Measurements from ENCODE around the gene ZNF536.

DNA sequence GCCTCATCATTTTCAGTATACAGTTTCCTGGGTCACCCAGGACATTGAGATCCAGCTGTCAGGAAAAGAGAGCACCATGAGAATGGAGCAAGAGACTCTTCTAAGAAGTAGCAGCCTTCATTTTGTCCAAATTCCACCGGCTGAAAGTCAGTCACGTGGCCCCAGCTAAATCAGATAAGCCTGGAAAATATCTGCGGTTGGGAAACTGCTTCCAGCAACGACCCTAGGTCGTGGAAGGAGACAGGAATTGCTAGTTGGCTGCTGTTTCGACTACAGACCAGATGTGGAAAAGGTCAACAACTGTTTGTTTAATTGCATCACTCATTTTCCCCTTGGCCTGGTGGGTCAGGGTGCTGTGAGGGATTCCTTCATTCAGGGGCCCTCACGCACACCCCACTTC is 107.0 kb downstream of the ZNF536 start:
- TF ChIP-seq, protein P1, sequence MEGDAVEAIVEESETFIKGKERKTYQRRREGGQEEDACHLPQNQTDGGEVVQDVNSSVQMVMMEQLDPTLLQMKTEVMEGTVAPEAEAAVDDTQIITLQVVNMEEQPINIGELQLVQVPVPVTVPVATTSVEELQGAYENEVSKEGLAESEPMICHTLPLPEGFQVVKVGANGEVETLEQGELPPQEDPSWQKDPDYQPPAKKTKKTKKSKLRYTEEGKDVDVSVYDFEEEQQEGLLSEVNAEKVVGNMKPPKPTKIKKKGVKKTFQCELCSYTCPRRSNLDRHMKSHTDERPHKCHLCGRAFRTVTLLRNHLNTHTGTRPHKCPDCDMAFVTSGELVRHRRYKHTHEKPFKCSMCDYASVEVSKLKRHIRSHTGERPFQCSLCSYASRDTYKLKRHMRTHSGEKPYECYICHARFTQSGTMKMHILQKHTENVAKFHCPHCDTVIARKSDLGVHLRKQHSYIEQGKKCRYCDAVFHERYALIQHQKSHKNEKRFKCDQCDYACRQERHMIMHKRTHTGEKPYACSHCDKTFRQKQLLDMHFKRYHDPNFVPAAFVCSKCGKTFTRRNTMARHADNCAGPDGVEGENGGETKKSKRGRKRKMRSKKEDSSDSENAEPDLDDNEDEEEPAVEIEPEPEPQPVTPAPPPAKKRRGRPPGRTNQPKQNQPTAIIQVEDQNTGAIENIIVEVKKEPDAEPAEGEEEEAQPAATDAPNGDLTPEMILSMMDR (conservative IDR thresholded peaks at IDR 0.05; ENCODE audit: low read depth, low read length): no peak
- no peak for TF ChIP-seq EZH2 (IDR thresholded peaks at IDR 0.05; ENCODE audit: low read length, unreplicated experiment)
